Gastroesophageal sphincter (tissue), 4 donors: ENCODE measurements around the gene KCTD17. TPM values are rescaled to one million over a fixed set of nuclear protein-coding genes. Genes with fewer than 3 reads are reported as not detected.

ENCODE experiments used
- ATAC-seq: fragments of 150-250 bp; one replicate; pipeline ENCODE4 v1.9.1; 2016; ENCODE audit warnings: mild to moderate bottlenecking, moderate library complexity
- H3K27ac ChIP-seq, 4 donors: fragments of 200-600 bp; sonication (generic) in 3 of 4; 1 replicate in 3 of 4; 2 replicates in 1 of 4; pipeline ENCODE4 v1.5.1; 2016 to 2019
- H3K27me3 ChIP-seq: fragments of 200-600 bp; sonication (generic); one replicate; pipeline ENCODE4 v1.5.1; 2019
- H3K36me3 ChIP-seq, 2 donors: fragments of 200-600 bp; sonication (generic); one replicate each; pipeline ENCODE4 v1.5.1; 2019; ENCODE audit warnings: control low read depth in 1 of 2
- H3K4me1 ChIP-seq, 3 donors: fragments of 200-600 bp; sonication (generic); 1 replicate in 2 of 3; 2 replicates in 1 of 3; pipeline ENCODE4 v1.5.1; 2016 to 2019; ENCODE audit warnings: control low read depth in 2 of 3
- H3K4me3 ChIP-seq, 2 donors: fragments of 200-600 bp; sonication (generic); one replicate each; pipeline ENCODE4 v1.5.1; 2019; ENCODE audit warnings: mild to moderate bottlenecking in 1 of 2, moderate library complexity in 1 of 2
- H3K9me3 ChIP-seq, 3 donors: fragments of 200-600 bp; sonication (generic); one replicate each; pipeline ENCODE4 v1.5.1; 2017 to 2019; ENCODE audit warnings: control low read depth in 2 of 3
- EP300 ChIP-seq: sonication (generic); formaldehyde crosslinking; IDR thresholded peaks from one replicate; pipeline ENCODE4 v1.6.1; 2017; ENCODE audit warnings: antibody characterized with exemption, mild to moderate bottlenecking
- POLR2A ChIP-seq, 2 donors: fragments of 450-650 bp; IDR thresholded peaks; one replicate each; pipeline ENCODE4 v1.6.1; 2017; ENCODE audit warnings: antibody characterized with exemption in 2 of 2, mild to moderate bottlenecking in 2 of 2, moderate library complexity in 1 of 2
- POLR2AphosphoS5 ChIP-seq: sonication (generic); formaldehyde crosslinking; IDR thresholded peaks from one replicate; pipeline ENCODE4 v1.6.1; 2017; ENCODE audit warnings: antibody characterized with exemption
- WGBS, 2 donors: methylation state at CpG; one replicate each; pipeline ENCODE4 v1.1.5; 2018; ENCODE audit warnings: low coverage in 1 of 2; 5-methylcytosine and 5-hydroxymethylcytosine counted together
- total RNA-seq, 4 donors: library from RNA; depleted of rRNA; stranded (reverse); fragments of >200 nt; gene quantifications; one replicate each; pipeline ENCODE4 v1.1.0, GENCODE V29; 2016
- TF ChIP-seq, protein P1 (sequence below), 4 experiments: fragments of 200-600 bp in 2 of 4; fragments of 450-650 bp in 2 of 4; sonication (generic) in 1 of 4; IDR thresholded peaks; one replicate each; pipeline ENCODE4 v1.5.1; 2017 to 2019; ENCODE audit warnings: antibody characterized with exemption in 4 of 4, mild to moderate bottlenecking in 2 of 4, moderate library complexity in 2 of 4

The KCTD17 gene
- total RNA-seq, 4 donors from 2014 or later = 23.3 to 33.2 (median 29.3) TPM

DNA sequence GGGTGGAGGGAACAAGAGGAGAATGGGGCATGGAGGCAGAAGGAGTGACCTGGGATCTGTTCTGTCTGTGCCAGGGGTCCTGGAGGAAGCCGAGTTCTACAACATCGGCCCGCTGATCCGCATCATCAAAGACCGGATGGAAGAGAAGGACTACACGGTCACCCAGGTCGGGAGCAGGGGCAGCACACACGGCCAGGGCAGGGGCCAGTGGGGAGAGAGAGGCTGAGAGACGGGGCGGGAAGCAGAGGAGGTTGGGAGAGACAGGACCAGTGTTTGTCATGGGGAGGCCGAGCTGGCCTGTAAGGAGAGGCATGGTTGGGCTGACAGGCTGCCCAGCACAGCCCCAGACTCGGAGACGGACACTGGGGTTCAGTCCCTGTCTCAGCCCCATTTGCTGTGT lies 4.7 kb downstream of the KCTD17 start:
- peaks cover 0 to 71% of the 10 kb centered on the region in 2 donors for H3K36me3 ChIP-seq
- peaks cover 0 to 29% (median 9%) of the 10 kb centered on the region in 3 donors for H3K4me1 ChIP-seq
- 95% methylated on average over 11 of the region's 13 CpGs; no CpG with 5 or more reads in 1 of the 2 donors for WGBS, 2 donors
- H3K27me3 ChIP-seq = no peaks in the 10 kb centered on the region
- H3K4me3 ChIP-seq = no peak overlapping the region
- TF ChIP-seq, protein P1, sequence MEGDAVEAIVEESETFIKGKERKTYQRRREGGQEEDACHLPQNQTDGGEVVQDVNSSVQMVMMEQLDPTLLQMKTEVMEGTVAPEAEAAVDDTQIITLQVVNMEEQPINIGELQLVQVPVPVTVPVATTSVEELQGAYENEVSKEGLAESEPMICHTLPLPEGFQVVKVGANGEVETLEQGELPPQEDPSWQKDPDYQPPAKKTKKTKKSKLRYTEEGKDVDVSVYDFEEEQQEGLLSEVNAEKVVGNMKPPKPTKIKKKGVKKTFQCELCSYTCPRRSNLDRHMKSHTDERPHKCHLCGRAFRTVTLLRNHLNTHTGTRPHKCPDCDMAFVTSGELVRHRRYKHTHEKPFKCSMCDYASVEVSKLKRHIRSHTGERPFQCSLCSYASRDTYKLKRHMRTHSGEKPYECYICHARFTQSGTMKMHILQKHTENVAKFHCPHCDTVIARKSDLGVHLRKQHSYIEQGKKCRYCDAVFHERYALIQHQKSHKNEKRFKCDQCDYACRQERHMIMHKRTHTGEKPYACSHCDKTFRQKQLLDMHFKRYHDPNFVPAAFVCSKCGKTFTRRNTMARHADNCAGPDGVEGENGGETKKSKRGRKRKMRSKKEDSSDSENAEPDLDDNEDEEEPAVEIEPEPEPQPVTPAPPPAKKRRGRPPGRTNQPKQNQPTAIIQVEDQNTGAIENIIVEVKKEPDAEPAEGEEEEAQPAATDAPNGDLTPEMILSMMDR (IDR thresholded peaks at IDR 0.05) = no peak
- no peak for TF ChIP-seq POLR2AphosphoS5
- TF ChIP-seq EP300 = no peak
- TF ChIP-seq POLR2A (IDR thresholded peaks at IDR 0.05) = no peak
- no peaks in the 10 kb centered on the region for H3K9me3 ChIP-seq
- ATAC-seq = no peak
- no peak overlapping the region for H3K27ac ChIP-seq

DNA sequence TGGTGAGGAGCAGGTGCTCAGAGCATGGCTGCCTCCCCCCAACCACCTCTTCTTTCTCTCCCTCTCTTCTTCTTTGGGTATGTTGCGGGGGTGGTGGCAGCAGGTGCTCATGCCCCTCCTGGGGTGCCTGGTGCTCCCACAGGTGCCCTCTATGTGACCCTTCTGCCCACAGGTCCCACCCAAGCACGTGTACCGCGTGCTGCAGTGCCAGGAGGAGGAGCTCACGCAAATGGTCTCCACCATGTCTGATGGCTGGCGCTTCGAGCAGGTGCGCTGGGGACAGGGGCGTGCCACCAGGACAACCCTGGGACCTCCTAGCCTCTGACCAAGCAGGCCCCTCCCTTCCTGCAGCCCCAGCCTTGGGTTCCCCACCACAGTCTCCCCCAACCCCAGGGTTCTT lies 5.7 kb downstream of the KCTD17 start:
- no peak for TF ChIP-seq POLR2AphosphoS5
- TF ChIP-seq, protein P1 (IDR thresholded peaks at IDR 0.05) = no peak
- TF ChIP-seq EP300 = no peak
- peaks cover 0 to 80% of the 10 kb centered on the region in 2 donors for H3K36me3 ChIP-seq
- ATAC-seq = no peak
- 100% methylated on average over 1 of the region's 9 CpGs; no CpG with 5 or more reads in 1 of the 2 donors for WGBS, 2 donors
- H3K27me3 ChIP-seq = no peaks in the 10 kb centered on the region
- H3K4me3 ChIP-seq = no peak overlapping the region
- H3K4me1 ChIP-seq = peaks cover 0 to 20% (median 9%) of the 10 kb centered on the region in 3 donors
- no peak overlapping the region for H3K27ac ChIP-seq
- no peaks in the 10 kb centered on the region for H3K9me3 ChIP-seq

DNA sequence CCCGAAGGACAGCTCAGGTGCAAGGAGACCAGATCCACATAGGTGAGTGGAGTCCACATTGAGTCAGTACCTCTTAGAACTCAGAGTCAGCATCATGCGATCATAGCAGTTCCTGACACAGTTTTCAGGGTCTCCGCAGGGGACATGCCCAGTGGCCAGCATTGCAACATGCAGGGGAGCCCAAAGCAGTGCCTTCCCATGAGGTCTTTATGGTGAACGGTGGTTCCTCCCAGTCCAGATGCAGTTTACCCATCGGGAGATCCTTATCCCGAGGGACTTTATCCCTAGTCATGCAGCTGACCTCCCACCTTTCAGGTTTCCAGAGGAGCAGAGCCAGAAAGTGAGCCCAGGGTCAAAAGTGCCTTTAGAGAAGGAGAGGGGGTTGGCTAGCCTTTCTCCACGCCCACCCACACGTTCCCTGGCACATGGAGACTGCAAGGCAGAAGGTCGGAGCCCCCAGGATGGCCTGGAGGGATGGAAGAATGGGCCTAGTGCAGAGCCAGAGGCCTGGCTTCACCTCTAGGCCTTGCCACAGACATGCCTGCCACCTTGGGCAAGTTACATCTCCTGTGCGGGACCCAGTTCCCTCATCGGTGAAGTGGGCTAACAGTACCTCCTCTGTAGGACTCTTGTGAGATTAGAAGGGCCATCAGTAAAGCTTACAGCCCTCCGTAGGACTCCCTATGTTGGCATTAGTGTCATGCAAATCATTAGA lies 6.4 kb downstream of the KCTD17 start:
- peaks cover 0 to 13% (median 4%) of the 10 kb centered on the region in 3 donors for H3K4me1 ChIP-seq
- TF ChIP-seq POLR2AphosphoS5 (no peak), POLR2A (IDR thresholded peaks at IDR 0.05) (no peak), EP300 (no peak)
- TF ChIP-seq, protein P1 (IDR thresholded peaks at IDR 0.05) = no peak
- no peak overlapping the region for H3K4me3 ChIP-seq
- H3K27me3 ChIP-seq = no peaks in the 10 kb centered on the region
- WGBS, 2 donors = 90 to 100% methylated on average over 1 to 2 of the region's 12 CpGs
- H3K9me3 ChIP-seq = no peaks in the 10 kb centered on the region
- no peak overlapping the region for H3K27ac ChIP-seq
- H3K36me3 ChIP-seq = peaks cover 0 to 80% of the 10 kb centered on the region in 2 donors
- ATAC-seq = no peak

DNA sequence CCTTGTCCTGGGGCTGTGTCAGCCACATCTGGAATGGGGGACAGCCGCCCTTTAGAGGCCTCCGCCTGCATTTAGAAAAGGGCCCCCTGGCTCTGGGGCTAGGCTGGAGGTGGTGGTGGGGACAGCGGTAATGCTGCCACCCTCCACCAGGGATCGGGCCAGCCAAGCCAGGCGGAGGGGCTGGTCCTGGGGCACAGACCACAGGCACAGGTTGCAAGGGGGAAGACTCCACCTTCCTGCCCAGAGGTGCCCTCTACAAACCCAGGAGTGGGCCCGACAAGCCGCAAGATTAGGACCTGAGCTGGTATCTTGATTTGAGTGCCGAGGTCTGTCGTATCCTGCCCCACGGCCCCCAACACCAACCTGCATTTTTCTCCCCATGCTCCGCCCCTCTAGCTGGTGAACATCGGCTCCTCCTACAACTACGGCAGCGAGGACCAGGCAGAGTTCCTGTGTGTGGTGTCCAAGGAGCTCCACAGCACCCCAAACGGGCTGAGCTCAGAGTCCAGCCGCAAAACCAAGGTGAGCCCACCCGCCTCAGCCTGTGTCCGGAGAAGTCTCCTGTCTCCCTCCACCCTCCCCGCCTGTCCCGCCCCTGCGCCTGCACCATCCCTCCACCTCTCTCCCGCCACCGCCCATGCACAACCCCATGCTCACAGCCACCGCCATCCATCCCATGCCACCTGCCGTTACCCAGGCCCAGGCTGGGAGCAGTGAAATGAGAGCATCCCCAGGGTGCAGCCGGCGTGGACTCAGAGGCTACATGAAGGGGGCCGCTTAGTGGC lies 7.6 kb downstream of the KCTD17 start:
- Histone ChIP-seq H3K27me3 (no peaks in the 10 kb centered on the region), H3K4me1 (peaks cover 0 to 1% (median 0%) of the 10 kb centered on the region in 3 donors), H3K36me3 (peaks cover 0 to 83% of the 10 kb centered on the region in 2 donors), H3K27ac (no peak overlapping the region), H3K4me3 (no peak overlapping the region), H3K9me3 (no peaks in the 10 kb centered on the region)
- no peak for TF ChIP-seq POLR2A (IDR thresholded peaks at IDR 0.05)
- TF ChIP-seq, protein P1 (IDR thresholded peaks at IDR 0.05) = no peak
- no peak for TF ChIP-seq EP300
- TF ChIP-seq POLR2AphosphoS5 = no peak
- WGBS, 2 donors = 70% methylated on average over 2 of the region's 28 CpGs; no CpG with 5 or more reads in 1 of the 2 donors
- ATAC-seq = no peak
